Endothelial cell of umbilical vein (primary cell): ENCODE data around the gene TSEN2.

Experiments
- CTCF ChIP-seq, 2 donors: IDR thresholded peaks; 1 replicate in 1 of 2; 2 replicates in 1 of 2; pipeline ENCODE4 v1.5.1; 2011; ENCODE audit warnings: low read length in 2 of 2, mild to moderate bottlenecking in 2 of 2, moderate library complexity in 2 of 2, control low read depth in 1 of 2, inconsistent platforms in 1 of 2, low read depth in 1 of 2; ENCODE audit not compliant: insufficient read depth in 1 of 2; ENCODE audit errors: extremely low read depth in 1 of 2
- EZH2 ChIP-seq: IDR thresholded peaks from 2 replicates; pipeline ENCODE4 v1.6.1; 2012; ENCODE audit warnings: borderline replicate concordance, low read depth, mild to moderate bottlenecking, moderate library complexity, low read length, inconsistent platforms; ENCODE audit not compliant: severe bottlenecking
- GATA2 ChIP-seq: IDR thresholded peaks from 2 replicates; pipeline ENCODE4 v1.7.0; 2011; ENCODE audit warnings: low read depth, mild to moderate bottlenecking, moderate library complexity, mixed read lengths, low read length; ENCODE audit not compliant: insufficient read length, insufficient read depth
- MAX ChIP-seq: IDR thresholded peaks from 2 replicates; pipeline ENCODE4 v1.6.1; 2011; ENCODE audit not compliant: insufficient read depth, insufficient read length
- POLR2A ChIP-seq: IDR thresholded peaks from 2 replicates; pipeline ENCODE4 v1.6.1; 2012; ENCODE audit warnings: low read depth, mild to moderate bottlenecking, control low read depth, low read length
- POLR2AphosphoS5 ChIP-seq: IDR thresholded peaks from 2 replicates; pipeline ENCODE4 v1.6.1; 2012; ENCODE audit warnings: low read depth, mild to moderate bottlenecking, control low read depth, low read length, moderate library complexity; ENCODE audit not compliant: insufficient read depth

GRCh38 chr3:12507591-12508281, 23.5 kb downstream of the TSEN2 start:
- TF ChIP-seq CTCF (IDR thresholded peaks at IDR 0.05; ENCODE audit: extremely low read depth in 1 of 2, insufficient read depth in 1 of 2, low read depth in 1 of 2, low read length in 2 of 2) (no peak), EZH2 (no peak), POLR2A (no peak), GATA2 (no peak), MAX (no peak), POLR2AphosphoS5 (no peak)
